Thyroid gland (tissue), 4 donors: ENCODE measurements around the gene GKAP1.
"Not testable (repeated sequence)": the region's sequence is repeated elsewhere in the genome, so short reads cannot be mapped to it uniquely, and the experiment has no call there.

ENCODE experiments used
- POLR2A ChIP-seq, 2 donors: fragments of 450-650 bp; IDR thresholded peaks; one replicate each; pipeline ENCODE4 v1.6.1; 2017; ENCODE audit warnings: antibody characterized with exemption in 2 of 2, mild to moderate bottlenecking in 2 of 2, moderate library complexity in 1 of 2
- TF ChIP-seq, protein P1 (sequence below), 6 experiments: fragments of 200-600 bp in 3 of 6; fragments of 450-650 bp in 3 of 6; sonication (generic) in 3 of 6; IDR thresholded peaks; one replicate each; pipeline ENCODE4 v1.5.1; 2016 to 2019; ENCODE audit warnings: antibody characterized with exemption in 6 of 6, mild to moderate bottlenecking in 2 of 6, inconsistent platforms in 1 of 6, moderate library complexity in 1 of 6

DNA sequence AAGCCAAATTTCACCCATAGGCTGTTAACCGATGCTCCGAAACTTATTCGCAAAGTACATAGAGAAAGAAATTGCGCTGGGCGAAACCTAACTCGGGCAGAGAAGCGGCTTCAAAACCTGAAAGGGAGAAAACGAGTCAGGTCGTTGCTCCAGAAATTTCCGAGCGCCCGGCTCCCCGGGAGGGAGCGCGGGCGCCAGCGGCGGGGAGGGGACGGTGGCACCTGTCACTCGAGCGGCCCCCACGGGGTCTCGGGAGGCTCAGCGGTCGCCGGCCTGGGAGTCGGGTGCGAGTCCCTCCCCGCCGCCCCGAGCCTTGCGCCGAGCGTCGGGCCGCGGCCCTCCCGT lies 586 bp downstream of the GKAP1 start:
- TF ChIP-seq, protein P1, sequence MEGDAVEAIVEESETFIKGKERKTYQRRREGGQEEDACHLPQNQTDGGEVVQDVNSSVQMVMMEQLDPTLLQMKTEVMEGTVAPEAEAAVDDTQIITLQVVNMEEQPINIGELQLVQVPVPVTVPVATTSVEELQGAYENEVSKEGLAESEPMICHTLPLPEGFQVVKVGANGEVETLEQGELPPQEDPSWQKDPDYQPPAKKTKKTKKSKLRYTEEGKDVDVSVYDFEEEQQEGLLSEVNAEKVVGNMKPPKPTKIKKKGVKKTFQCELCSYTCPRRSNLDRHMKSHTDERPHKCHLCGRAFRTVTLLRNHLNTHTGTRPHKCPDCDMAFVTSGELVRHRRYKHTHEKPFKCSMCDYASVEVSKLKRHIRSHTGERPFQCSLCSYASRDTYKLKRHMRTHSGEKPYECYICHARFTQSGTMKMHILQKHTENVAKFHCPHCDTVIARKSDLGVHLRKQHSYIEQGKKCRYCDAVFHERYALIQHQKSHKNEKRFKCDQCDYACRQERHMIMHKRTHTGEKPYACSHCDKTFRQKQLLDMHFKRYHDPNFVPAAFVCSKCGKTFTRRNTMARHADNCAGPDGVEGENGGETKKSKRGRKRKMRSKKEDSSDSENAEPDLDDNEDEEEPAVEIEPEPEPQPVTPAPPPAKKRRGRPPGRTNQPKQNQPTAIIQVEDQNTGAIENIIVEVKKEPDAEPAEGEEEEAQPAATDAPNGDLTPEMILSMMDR (IDR thresholded peaks at IDR 0.05), result not testable (repeated sequence)
- not testable (repeated sequence) for TF ChIP-seq POLR2A (IDR thresholded peaks at IDR 0.05)
